Measurements from ENCODE around the gene B4GALNT1. TPM values are rescaled to one million over a fixed set of nuclear protein-coding genes. Genes with fewer than 3 reads are reported as not detected.
A peak's percentile ranks its signal among the peaks of the same experiment; 100 is the strongest.
"Not testable (repeated sequence)": the region's sequence is repeated elsewhere in the genome, so short reads cannot be mapped to it uniquely, and the experiment has no call there.

Gene B4GALNT1
- total RNA-seq (2022) (4.2 and 5.7 TPM in 2 replicates), Bru-seq, nascent RNA (percentile 36 among the genes with signal in this experiment), BruChase-seq, experiment 1, labeled RNA remaining after a 2-hour chase (percentile 39 among the genes with signal in this experiment), BruChase-seq, experiment 2, labeled RNA remaining after a 6-hour chase (percentile 51 among the genes with signal in this experiment)
- long read RNA-seq, partial matches to known transcripts: 2 of 9 reads
- long read RNA-seq, other reads (novel, unspliced or antisense): 6 of 9 reads

GRCh38 chr12:57632958-57633840 lies at the start of gene B4GALNT1:
Gene B4GALNT1, minus strand, starts transcription at chr12:57633201. Its CDS starts 1,069 bp downstream, at chr12:57632132.
- no TSS peak for BruUV-seq (replicated peaks)
- Mint-ChIP-seq H3K9me3 (ENCODE audit: unreplicated experiment) (no peaks in the 10 kb centered on the region), H3K4me1 (ENCODE audit: low read depth, unreplicated experiment) (peaks cover 5% of the 10 kb centered on the region), H3K27ac (ENCODE audit: unreplicated experiment) (no peak within 1 kb of the TSS), H3K27me3 (ENCODE audit: insufficient read depth, unreplicated experiment) (no peaks in the 10 kb centered on the region), H3K4me3 (ENCODE audit: unreplicated experiment) (peak within 1 kb of the TSS; percentile 49), H3K36me3 (ENCODE audit: insufficient read depth, unreplicated experiment) (no peaks in the 10 kb centered on the region)
- peak; percentile 85 to 90 for TF ChIP-seq CTCF (IDR thresholded peaks at IDR 0.05; ENCODE audit: insufficient read depth in 1 of 2, low read depth in 1 of 2, low read length in 1 of 2, severe bottlenecking in 1 of 2, unreplicated experiment in 1 of 2)
- no peaks in the 10 kb centered on the region for H3K36me3 ChIP-seq (ENCODE audit: control insufficient read depth, insufficient read depth, low read length)
- no peaks in the 10 kb centered on the region for H3K9me3 ChIP-seq
- H3K4me1 ChIP-seq: no peaks in the 10 kb centered on the region
- POLR2A ChIA-PET: no interaction called here
- CTCF ChIA-PET: interaction anchor here (0.6 to 2.8 kb wide), 11 partner anchors 11 to 420 kb away, joined by 3 to 17 read pairs (median 4); partner anchors contain the start of gene ARHGEF25
- DNase-seq: peak in 1 of 2 experiments; percentile 82
- intact Hi-C loops (cut with micrococcal nuclease; ENCODE audit: unreplicated experiment): loop anchor here (2.0 kb wide), 1 partner anchor 60 kb away; no protein-coding TSS in a partner anchor
- H3K4me3 ChIP-seq (ENCODE audit: low read depth, low read length): peak within 1 kb of the TSS; percentile 49
- no peaks in the 10 kb centered on the region for H3K27me3 ChIP-seq (replicated peaks; ENCODE audit: control insufficient read depth, insufficient read depth, low read length)

- ChIA-PET CTCF (no interaction called here), POLR2A (no interaction called here)
- Mint-ChIP-seq H3K4me1 (ENCODE audit: low read depth, unreplicated experiment) (no peaks in the 10 kb centered on the region), H3K36me3 (ENCODE audit: insufficient read depth, unreplicated experiment) (no peaks in the 10 kb centered on the region), H3K9me3 (ENCODE audit: unreplicated experiment) (peaks cover 10% of the 10 kb centered on the region), H3K4me3 (ENCODE audit: unreplicated experiment) (no peak overlapping the region), H3K27me3 (ENCODE audit: insufficient read depth, unreplicated experiment) (peaks cover 5% of the 10 kb centered on the region), H3K27ac (ENCODE audit: unreplicated experiment) (no peak overlapping the region)
- no peak for TF ChIP-seq CTCF (IDR thresholded peaks at IDR 0.05; ENCODE audit: insufficient read depth in 1 of 2, low read depth in 1 of 2, low read length in 1 of 2, severe bottlenecking in 1 of 2, unreplicated experiment in 1 of 2)
- BruUV-seq (replicated peaks): no TSS peak
- 0 out of 2 replicates have a peak, but pooled peaks cover 3% of the 10 kb centered on the region for H3K9me3 ChIP-seq
- H3K4me1 ChIP-seq: no peaks in the 10 kb centered on the region
- H3K27me3 ChIP-seq (replicated peaks; ENCODE audit: control insufficient read depth, insufficient read depth, low read length): no peaks in the 10 kb centered on the region
- no peak for DNase-seq
- no peak overlapping the region for H3K4me3 ChIP-seq (ENCODE audit: low read depth, low read length)
- H3K36me3 ChIP-seq (ENCODE audit: control insufficient read depth, insufficient read depth, low read length): no peaks in the 10 kb centered on the region
- intact Hi-C loops (cut with micrococcal nuclease; ENCODE audit: unreplicated experiment): no loop called here
Observed at GRCh38 chr12:57679697-57680096, 46.7 kb upstream of the B4GALNT1 start.

GRCh38 chr12:57677947-57678346 lies 44.9 kb upstream of the B4GALNT1 start:
- POLR2A ChIA-PET; H3K36me3 Mint-ChIP-seq (ENCODE audit: insufficient read depth, unreplicated experiment); H3K4me1 Mint-ChIP-seq (ENCODE audit: low read depth, unreplicated experiment); H3K4me1 ChIP-seq; CTCF ChIA-PET; H3K36me3 ChIP-seq (ENCODE audit: control insufficient read depth, insufficient read depth, low read length); H3K27me3 Mint-ChIP-seq (ENCODE audit: insufficient read depth, unreplicated experiment); H3K4me3 Mint-ChIP-seq (ENCODE audit: unreplicated experiment); intact Hi-C loops (cut with micrococcal nuclease; ENCODE audit: unreplicated experiment); H3K4me3 ChIP-seq (ENCODE audit: low read depth, low read length); BruUV-seq (replicated peaks); H3K27ac Mint-ChIP-seq (ENCODE audit: unreplicated experiment); H3K27me3 ChIP-seq (replicated peaks; ENCODE audit: control insufficient read depth, insufficient read depth, low read length); H3K9me3 ChIP-seq; DNase-seq: not testable (repeated sequence)
- peaks cover 10% of the 10 kb centered on the region for H3K9me3 Mint-ChIP-seq (ENCODE audit: unreplicated experiment)
